Left renal pelvis (tissue), 4 donors: ENCODE measurements around the gene SDK2. TPM values are rescaled to one million over a fixed set of nuclear protein-coding genes. Genes with fewer than 3 reads are reported as not detected.

Experiments used
- DNase-seq, 4 donors: peaks; one replicate each; pipeline ENCODE4 v3.0.0-alpha.2; 2013; ENCODE audit warnings: low read depth in 4 of 4, low spot score in 3 of 4
- polyA plus RNA-seq, 4 donors: library from polyadenylated mRNA; unstranded; fragments of 120-200 nt; gene quantifications; one replicate each; pipeline ENCODE4 v1.2.1, GENCODE V29; 2013; ENCODE audit not compliant: insufficient read length in 4 of 4

Gene SDK2
- polyA plus RNA-seq, 4 donors = 6.8 to 9.6 (median 9.3) TPM

DNA sequence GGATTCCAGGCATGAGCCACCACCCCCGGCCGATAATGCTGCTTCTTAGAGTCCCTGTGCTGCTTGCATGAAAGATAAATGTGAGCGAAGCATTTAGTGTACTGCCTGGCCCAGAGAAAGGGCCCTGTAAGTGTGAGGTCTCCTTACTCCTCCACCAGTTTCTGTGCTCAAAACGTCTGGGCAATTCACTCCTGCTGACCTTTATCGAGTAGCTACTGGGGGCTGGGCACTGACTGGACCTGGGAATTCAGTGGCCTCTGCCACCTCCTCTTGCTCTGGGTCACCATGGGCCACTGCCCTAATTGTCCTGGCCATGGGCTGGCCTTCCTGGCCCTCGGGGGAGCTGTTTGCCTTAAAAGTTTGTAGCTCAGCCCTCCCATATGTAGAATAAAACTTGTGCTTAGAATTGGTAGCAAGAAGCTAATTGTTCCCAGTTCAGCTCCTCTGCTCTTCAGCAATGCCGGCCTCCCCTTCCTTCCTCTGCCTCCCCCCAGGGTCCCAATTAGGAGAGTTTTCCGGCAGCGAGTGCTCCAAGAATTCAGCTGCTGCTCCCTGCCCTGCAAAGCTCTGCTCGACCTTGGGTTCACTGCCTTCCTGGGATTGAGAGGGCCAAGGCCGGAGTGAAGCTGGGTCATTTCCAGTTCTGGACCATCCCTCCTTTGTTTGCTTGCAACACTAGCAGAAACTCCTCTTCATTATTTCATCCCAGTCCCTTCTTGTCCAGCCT, 233.5 kb downstream of the SDK2 start:
- no peak for DNase-seq

DNA sequence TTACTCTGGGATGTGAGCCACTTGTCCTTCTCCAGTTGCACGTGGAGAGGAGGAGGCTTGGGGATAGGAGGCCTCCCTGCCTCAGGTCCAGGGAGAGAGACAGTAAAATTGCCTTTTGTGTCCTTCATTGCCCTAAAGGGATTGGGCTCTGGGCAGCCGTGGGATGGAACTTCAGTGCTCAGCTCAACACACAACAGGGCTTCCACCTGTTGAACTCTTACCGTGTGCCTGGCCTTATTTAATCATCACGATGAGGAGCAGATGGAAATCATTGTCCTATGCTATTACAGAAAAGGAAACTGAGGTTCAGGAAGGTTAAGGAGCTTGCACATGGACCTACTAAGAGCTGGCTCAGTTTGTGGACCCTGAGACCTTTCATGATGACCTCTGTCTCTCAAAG, 240.0 kb downstream of the SDK2 start:
- DNase-seq = no peak

DNA sequence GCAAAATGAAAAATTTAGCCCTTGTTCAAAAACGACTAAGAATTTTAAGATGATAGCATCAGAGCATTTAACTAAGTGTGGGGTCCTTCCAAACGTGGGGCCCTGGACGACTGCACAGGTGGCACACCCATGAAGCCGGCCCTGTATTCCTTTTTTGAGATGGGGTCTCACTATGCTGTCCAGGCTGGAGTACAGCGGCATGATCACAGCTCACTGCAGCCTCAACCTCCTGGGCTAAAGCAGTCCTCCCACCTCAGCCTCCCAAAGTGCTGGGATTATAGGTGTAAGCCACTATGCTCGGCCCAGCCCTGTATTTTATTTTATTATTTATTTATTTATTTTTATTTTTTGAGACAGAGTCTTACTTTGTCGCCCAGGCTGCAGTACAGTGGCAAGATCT, 241.8 kb downstream of the SDK2 start:
- no peak for DNase-seq

DNA sequence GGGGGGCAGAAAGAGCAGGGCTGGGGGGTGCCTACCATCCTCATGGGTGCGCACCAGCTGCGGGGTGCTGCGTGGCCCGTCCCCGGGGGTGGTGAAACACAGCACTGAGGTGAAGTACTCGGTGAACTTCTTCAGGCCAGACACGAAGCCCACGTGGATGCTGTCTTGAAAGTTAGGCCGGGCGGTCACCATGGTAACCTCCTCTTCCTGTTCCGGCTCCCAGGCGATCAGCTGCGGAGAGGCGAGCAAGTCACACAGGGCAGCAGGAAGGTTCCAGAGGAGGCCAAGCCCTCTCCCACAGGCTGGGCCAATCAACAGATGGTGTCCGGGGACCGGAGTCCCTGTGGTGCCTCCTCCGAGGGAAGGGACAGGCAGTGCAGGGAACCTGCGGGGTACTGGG, 242.3 kb downstream of the SDK2 start:
- no peak for DNase-seq

GRCh38 chr17:73400915-73401545, 243.2 kb downstream of the SDK2 start:
- DNase-seq = no peak

- DNase-seq = no peak
Observed at GRCh38 chr17:73399056-73399455, 245.2 kb downstream of the SDK2 start.

- DNase-seq = no peak
Observed at GRCh38 chr17:73397856-73398540, 246.2 kb downstream of the SDK2 start.

DNA sequence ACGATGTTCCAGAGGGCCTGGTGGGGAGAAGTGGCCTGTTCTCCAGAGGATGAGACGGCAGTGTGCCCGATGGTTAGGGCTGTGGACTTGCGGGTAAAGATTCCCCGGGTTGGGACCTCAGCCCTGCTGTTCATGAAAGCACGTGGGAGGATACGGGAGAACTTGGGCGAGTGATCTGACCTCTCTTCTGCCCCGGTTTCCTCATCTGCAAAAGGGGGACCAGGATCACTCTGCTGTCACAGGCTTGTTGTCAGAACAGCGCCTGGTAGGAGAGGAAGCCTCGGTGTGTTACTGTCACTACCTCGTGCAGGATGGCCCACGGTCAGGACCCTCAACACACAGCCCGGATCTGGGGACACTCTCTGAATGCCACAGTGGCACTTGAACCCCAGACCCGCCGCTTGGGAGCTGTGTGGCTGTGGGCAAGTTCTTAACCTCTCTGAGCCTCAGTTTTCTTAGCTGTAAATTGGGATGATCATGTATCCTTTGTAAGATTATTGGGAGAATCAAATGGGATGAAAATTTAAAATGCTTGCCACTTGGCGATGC, 246.9 kb downstream of the SDK2 start:
- DNase-seq = no peak

GRCh38 chr17:73396431-73397277, 247.6 kb downstream of the SDK2 start:
- no peak for DNase-seq

DNA sequence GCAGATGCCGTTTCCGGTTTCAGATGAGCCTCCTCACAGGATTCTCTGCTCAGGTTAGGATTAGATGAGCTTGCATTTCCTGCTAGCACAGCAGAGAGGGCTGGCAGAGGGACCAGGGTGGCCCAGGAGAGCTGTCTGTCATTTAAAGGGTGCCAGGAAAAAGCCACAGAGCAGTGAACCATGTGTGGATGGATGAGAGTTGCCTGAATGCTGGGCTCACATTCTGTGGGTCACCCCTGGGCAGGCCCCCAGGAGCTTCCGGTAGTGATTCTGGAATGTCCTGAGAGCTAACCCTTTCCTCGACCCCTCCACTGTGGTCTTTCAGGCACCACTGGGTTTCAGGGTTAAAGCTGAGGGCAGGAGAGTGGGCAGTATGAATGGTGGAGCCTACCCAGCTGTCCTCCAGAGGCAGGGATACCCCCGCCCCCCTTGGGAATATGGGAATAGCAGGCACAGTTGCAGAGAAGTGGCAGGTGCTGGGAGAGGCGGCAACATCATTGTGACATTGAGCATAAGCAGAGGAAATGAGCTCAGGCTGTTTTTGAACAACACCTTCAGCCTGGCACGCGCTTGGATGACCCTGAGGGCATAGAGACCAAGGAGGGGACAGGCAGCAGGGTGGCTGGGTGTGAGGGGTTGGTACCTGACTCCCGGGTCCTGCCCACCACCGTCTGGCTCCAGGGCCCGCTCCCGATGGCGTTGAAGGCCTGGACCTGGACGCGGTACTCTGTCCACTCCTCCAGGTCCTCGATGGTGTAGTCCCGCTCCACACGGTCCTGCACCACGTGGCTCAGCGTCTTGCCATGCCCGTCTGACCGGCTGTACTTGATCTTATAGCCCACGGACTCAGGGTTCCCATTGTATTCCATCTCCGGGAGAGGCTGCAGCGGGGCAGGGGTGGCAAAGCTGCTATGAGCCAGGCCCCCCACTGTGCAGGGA, 249.5 kb downstream of the SDK2 start:
- DNase-seq = no peak

- no peak for DNase-seq
Observed at GRCh38 chr17:73393962-73394361, 250.3 kb downstream of the SDK2 start.

GRCh38 chr17:73393381-73393780, 250.9 kb downstream of the SDK2 start:
- DNase-seq = no peak

DNA sequence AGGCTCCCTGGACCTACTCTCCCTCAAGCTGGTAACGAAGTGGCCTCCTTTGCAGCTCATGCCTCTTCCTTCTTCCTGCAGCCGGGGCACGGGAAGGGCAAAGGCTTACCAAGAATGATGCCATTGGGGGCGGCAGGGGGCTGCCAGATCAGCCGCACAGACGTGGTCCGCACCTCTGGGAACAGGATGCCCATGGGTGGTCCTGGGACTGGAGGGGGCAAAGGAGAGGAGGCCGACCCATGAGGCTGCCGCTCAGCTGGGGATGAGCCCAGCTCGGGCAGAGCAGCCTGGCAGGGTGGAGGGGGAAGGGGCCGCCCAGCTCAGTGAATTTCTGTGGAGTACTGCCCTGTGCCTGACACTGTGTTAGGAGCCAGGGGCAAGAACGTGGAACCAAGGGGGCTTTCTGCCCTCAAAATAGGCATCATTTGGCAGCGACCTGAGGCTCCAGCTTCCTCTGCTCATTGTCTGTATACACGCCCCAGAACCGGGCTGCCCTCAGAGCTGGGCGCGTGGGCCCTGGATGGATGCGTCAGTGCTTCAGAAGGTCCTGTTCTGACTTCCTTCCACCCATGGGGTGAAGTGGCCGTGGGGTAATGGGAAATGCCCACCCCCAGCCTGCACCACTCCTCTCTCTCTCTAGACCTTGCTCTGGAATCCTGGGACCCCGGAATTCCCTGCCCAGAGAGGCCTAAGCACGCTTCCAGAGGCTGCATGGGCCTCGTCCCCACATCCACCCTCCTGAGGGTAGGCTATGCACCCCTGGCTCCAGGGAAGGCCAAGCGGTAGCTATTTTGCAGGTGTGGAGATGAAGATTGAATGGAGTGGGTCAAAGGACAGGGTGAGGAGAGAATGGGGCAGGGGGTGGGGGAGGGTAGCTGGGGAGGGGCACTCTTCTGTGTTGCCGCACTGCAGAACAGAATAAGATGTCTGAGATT, 252.6 kb downstream of the SDK2 start:
- DNase-seq = no peak

DNA sequence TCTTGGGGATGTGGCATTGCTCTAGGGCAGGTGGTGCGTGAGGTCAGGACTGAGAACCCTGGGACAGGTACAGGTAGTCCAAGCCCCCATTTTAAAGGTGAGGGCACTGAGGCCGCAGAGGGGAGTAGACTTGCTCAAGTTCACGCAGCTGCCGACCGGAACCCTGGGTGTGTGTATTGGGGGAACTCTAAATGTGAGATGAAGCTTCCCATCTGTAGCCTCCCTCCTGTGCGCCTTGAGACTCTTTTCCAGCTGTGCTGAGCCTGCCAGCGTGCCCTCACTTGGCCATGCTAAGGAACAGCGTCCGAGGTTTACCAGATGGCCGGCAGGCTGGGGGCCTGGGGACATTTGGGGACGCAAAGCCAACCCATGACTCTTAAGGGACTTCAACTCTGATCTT, 253.4 kb downstream of the SDK2 start:
- DNase-seq = no peak

DNA sequence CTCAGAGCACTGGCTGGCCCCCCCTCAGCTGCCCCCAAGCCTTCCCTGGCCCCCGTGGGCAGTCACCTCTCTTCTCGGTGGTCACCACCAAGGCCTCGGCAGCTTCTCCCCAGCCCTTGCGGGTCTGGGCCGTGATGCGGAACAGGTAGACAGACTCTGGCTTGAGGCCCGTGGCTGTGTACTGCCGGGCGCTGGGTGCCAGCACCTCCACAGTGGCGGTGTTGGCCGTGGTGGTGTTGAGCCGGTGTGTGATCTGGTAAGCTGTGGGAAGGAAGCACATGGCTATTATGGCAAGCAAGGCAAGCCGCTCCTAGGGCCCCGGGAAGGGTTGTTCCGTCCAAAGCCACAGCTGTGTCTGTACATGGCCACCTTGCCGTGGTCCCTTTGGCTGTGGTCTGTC, 254.0 kb downstream of the SDK2 start:
- no peak for DNase-seq

DNA sequence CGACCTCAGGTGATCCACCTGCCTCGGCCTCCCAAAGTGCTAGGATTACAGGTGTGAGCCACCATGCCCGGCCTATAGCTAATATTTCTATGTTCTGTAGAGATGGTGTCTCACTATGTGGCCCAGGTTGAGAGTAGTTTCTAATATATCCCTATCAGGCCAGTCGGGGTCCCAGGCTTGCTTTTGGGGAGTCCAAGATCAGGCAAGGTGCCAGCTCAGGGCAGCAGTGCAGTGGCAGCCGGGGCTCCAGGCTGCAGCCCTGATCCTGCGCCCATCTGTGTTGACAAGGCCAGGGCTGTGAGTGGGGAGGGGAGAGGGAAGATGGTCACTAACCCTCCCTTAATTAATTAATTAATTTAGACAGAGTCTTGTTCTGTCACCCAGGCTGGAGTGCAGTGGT, 254.8 kb downstream of the SDK2 start:
- DNase-seq = no peak

- DNase-seq = no peak
Observed at GRCh38 chr17:73388578-73388905, 255.7 kb downstream of the SDK2 start.

DNA sequence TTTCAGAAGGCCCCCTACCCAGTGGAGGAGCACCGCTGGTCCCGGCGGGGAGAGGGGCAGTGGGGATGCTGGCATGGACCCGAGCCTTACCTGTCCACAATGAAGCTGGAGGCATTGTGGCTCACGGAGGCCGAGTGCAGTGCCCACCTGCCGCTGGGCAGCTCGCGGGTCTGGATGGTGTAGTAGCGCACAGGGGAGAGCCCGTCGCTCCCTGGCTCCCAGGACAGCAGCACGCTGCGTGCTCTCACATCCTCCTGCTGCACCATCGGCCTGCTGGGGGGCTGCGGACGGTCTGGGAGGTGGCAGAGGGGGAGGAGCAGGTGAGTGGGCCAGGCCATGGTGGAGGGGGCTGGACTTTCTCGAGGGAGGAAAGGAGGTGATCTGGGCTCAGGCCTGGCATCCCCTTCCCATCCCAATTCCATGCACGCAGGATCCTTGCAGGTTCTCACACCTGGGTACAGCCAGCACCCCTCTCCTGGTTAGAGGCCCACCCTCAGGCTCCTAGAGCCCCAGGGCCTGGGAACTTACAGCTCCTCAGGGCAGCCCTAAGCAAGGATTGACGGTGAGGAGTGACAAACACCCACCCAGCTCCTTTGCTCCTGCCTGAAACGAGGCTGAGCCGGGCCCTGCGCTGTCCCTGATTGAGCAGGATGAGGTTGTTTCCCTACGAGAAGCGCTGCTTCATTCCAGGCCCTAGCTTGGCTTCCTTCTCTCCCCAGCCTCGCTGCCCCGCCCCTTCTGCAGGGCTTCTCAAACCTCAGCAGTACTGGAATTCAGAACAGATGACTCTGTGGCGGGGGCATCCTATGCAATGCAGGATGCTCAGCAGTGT, 256.3 kb downstream of the SDK2 start:
- DNase-seq = no peak
